ENCODE results near the gene TMPRSS2.
A peak's percentile ranks its signal among the peaks of the same experiment; 100 is the strongest.

The TMPRSS2 gene

GRCh38 chr21:41509733-41510132, 1.8 kb upstream of the TMPRSS2 start:
- DNase-seq, result no peak

GRCh38 chr21:41509145-41509496, 1.2 kb upstream of the TMPRSS2 start:
- no peak for DNase-seq

DNA sequence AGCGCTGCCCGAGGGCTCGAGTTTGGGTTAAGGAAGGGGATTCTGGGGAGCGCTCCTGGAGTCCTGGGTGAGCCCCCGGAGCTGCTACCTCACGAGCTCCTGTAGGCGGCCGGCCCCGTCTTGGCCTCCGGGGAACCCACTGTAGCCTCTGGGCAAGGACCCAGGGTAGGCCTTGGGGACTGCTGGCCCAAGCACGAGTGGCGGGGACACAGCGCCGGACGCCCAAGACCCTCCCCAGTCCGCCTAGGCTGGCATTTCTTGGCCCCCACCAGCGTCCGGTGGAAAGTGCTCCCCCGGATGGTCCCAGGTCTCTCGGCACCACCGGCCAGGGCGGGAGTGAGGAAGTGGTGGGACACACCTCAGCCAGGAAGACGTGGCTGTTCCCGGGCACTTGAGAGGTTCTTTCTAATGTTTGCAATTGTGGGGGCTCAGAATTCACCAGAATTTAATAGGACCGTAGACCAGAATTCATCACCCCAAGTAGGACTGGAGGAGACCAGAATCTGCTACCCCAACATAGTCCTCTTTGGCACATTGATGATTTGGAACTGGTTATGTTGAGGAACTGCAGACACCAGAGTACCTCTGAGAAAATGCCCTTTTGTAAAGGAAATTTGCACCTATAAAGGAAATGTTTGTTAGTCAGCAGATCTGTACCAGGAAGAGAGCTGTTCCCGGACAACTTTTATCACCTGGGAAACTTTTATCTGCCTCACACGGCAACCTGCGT, 622 bp upstream of the TMPRSS2 start:
- no peak for DNase-seq

DNA sequence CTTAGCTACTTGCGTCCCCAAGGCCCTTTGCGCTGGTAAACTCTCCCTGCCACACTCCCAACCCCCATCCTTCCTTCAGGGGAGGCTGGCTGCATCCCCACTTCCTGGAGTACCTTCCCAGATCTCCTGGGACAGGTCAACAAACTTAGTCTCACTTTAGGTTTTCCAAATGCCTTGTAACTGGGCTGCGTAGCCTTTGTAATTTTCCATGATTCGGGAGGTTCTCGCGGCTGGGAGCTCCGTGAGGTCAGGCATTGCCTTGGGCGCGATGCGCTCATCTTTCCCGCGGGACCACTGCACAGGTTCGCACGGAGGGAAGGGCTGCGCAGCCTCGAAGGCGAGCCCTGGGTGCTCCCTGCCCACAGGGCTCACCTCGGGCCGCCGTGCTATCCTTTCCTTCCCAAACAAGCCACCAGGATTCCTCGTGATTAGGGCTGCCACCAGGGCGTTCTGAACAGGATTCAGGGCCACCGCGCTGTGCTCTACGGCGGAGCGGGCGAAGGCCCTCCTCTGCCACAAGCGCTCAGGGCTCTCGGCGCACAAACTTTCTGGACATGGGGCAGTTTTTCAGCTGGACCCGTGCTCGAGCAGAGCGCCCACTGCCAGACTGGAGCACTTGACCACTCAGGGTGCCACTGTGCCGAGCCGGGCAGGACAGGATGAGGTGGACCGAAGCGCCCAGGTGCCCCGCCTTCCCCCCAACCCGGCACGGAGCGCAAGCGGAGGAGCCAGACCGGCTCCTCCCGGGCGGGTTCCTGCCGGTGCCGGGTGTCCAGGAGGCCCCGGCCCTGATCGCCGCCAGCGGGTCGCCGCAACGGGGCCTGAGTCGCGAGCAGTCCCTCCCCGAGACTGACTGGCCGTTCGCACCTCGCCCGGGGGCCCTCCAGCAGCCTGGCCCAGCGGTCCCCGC, 1.1 kb downstream of the TMPRSS2 start:
- no peak for DNase-seq

DNA sequence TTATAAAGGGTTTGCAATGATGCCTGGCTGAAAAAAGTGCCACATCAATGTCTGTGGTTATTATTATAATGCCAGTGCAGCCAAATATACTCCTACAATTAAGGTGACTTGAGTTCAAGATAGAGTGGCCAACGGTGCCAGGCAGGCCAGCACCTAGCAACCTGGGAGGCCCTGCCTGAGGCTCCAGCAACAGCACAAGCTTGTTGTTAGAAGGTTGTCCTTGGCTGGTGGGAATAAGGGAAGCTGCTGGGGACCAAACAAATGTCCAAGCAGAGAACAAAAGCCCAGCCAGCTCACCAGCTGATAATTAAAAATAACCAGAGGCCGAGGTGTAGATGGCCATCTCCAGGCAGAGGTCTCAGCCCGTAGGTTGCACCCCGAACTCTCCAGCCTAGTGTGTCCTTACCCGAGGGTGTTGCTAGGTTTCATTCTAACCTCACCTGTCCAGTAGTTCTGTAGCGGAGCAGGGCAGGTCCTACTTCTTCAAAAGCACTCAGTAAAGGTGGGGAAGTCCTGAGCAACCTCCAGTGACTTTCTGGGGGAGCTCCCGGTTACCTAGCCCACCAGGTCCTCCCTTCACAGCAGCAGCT, 1.9 kb downstream of the TMPRSS2 start:
- no peak for DNase-seq

DNA sequence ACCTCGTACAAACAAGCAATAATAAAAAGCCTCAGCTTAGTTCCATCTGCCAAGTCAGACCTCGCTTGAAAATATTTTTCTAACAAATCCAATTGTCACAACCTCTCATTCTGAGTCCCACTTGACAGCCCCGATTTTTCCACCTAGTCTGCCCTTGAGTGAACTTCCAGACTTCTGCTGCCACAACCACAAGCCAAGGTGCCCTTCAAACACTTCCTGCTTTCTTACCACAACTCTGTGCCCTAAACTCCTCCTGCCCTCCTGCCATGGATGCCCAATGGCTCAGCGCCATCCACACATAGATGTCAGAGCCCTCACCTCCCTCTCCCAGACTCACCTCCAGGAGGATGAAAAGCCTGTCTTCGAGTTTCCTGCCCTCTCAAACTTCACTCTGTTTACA, 3.9 kb downstream of the TMPRSS2 start:
- no peak for DNase-seq

GRCh38 chr21:41503331-41503730, 4.6 kb downstream of the TMPRSS2 start:
- no peak for DNase-seq

DNA sequence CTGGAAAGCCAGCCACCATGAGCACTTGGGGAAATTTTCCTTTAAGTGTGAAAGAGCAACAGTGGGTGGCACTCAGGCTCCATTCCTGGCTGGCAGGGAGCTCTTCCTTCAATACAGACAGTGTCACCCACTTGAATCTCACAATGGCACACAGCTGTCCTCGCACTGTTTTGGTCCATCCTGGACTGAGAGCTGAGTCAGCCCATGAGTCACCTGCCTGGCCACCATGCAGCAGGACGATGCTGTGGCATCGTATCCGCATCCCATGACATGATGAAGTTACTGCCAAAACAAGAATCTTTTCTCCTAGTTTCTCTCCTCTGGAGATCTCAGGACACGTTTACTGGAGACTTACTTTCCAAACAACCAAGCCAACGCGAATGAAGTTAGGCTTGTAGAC, 6.0 kb downstream of the TMPRSS2 start:
- DNase-seq, result no peak

DNA sequence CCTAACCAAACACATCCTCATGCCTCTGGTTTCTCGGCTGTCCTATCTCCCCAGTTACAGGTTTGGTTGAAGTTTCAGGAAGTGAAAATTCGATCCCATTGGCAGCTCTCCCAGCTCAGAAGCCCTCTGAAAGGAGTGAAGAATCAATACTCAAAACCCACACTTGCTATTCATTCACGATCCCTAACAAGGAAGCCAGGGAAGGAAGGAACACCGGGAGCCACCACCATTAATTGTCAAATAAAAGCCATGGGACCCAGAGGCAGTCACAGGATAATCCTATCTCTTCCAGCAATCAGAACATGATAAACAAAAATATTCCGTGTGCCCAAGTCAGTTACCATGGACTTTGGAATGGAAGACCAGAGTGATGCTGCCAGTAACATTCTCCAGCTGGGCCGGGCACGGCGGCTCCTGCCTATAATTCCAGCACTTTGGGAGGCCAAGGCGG, 7.0 kb downstream of the TMPRSS2 start:
- DNase-seq, result no peak

DNA sequence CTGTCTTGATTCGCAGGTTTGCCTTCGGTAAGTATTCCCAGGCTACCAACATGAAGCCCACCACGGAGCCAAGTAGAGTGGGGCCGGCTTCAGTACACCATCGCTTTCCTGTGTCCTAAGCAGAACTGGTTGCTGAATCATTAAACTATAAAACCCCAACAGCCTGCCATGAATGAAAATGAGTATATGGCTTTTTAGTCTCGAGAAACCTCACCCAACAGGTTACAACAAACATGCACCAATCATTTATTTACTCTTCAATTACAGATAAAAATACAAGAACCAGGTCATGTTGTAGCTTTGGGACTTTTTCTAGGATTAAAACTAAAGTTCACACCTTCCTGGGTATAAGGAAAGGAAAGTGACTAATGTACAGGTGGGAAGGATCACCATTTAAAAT, 7.6 kb downstream of the TMPRSS2 start:
- no peak for DNase-seq

DNA sequence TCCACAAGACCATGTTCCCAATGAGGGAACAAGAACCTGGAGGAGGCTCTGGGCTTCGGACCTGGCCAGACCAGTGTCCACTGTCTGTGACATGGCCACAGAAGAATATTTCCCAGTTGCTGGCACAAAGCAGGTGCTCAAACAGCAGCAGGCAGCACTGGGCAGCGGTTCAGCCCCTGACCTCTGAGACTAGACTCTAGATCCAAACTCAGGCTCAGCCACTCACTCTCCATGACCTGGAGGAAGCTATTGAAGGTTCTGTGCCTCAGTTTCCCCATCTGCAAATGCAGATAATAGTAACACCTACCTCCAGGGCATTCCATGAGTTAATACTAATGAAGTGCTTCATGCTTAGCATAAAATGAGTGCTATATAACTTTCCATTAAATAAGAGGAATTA, 8.0 kb downstream of the TMPRSS2 start:
- DNase-seq, result no peak

DNA sequence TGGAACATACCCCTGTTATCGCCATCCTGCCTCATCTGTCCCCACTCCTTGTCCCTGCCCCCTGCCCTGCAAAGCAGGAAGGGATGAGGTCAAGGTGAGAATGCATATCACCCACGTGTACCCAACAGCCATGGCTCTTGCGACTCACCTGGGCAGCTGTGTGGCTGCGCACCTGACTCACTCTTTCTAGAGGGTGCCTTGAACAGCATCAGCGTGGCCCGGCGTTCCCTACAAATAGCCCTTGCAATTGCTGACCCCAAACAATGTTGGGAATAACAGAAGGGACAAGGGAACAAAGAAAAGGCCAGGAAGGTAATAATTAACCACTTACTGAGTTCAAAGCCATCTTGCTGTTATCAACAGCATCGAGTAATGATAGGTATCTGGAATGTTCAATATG, 10.2 kb downstream of the TMPRSS2 start:
- no peak for DNase-seq

GRCh38 chr21:41497008-41497407, 10.9 kb downstream of the TMPRSS2 start:
- DNase-seq, result no peak

DNA sequence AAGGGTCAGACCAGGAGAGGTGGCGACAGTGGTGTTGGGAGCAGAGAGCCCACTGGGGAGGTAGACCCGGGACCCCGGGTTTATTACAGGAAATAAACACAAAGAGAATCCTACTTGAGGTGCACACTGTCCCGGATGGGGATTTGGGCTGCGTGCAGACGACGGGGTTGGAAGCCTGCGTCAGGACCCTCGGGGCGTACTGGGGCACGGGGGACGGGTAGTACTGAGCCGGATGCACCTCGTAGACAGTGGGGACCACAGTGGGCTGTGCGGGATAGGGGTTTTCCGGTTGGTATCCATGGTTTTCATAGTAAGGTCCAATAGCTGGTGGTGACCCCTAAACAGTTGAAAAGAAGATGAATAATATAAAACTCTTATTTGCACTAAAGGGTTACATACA, 13.7 kb downstream of the TMPRSS2 start:
- no peak for DNase-seq

GRCh38 chr21:41491412-41491811, 16.5 kb downstream of the TMPRSS2 start:
- DNase-seq, result no peak

DNA sequence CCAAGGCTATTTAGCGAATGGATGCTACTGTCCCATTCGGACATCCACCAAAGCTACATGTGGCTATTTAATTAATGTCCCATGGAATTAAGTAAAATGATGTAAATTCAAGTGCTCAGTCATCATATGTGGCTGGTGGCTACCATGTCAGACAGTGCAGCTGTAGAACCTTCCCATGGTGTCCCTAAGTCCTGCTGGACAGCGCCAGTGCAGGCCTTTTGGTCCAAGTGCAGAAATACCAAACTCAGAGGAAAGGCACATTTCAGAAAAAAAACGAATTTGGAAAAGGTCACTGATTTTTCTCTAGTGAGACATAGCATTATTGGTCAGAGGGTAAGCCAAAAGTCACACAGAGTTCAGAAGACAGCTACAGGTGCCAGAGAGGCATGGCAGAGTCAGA, 17.6 kb downstream of the TMPRSS2 start:
- no peak for DNase-seq

GRCh38 chr21:41489329-41489728, 18.6 kb downstream of the TMPRSS2 start:
- no peak for DNase-seq

GRCh38 chr21:41488080-41488479, 19.9 kb downstream of the TMPRSS2 start:
- DNase-seq, result no peak

- DNase-seq, result no peak
These were observed 20.9 kb downstream of the TMPRSS2 start for GRCh38 chr21:41487082-41487481.

GRCh38 chr21:41483973-41484372, 24.0 kb downstream of the TMPRSS2 start:
- no peak for DNase-seq

DNA sequence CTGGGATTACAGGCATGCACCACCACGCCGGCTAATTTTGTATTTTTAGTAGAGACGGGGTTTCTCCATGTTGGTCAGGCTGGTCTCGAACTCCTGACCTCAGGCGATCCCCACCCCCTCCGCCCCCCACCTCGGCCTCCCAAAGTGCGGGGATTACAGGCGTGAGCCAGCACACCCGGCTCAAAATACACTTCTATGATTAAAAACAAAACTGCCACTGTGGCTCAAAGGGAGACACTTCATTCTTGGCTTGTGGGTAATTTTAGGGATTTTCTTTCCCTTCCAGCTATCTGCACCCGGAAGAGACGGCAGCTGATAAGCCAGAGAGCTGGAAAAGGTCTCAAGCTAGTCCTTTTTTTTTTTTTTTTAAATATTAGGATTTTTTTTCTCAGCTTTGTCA, 24.5 kb downstream of the TMPRSS2 start:
- no peak for DNase-seq

DNA sequence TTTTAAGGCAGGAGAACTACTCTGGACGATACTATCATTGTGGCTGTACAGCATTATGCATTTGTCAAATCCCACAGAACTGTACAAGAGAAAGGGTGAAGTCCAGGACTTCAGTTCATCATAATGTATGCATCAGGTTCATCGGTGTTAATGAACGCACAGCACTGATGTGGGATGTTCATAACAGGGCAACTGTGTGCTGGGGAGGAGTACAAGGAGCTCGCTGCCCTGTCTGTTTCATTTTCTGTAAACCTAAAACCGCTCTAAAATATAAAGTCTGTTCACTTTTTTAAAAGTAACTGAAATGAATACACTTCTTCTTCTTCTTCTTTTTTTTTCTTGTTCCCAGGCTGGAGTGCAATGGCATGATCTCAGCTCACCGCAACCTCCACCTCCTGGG, 25.0 kb downstream of the TMPRSS2 start:
- no peak for DNase-seq

DNA sequence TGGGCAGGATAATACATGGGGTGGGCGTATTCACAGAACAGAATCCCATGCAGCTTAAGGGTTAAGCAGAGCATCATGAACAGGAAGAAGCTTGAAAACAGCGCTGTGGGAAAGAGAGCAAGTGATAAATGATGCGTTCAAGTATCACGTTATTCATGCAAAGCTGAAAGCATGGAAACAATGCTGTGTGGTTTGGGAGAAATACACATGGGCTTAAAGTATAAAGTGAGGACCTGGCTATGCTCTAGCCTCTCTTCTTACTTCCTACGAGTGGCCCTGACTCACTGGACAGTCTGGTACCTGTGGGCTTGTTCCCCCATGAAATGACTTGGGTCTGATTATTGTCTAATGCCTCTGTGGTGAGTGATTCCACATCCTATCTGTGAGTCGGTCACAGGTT, 25.7 kb downstream of the TMPRSS2 start:
- peak; percentile 58 for DNase-seq

DNA sequence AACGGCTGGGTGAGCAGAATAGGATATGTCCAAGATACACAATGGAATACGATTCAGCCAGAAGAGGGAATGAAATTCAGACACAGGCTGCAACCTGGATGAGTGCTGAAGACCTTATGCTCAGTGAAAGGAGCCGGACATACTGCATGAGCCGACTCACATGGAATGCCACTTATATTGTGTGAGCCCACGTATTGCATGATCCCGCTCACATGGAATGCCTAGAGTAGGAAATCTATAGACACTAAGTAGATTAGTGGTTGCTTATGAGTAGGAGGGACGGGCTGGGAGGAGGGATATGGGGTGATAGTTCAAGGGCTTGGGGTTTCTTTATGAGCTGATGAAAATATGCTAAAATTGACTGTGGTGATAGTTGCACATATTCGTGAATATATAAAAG, 26.8 kb downstream of the TMPRSS2 start:
- DNase-seq, result peak; percentile 83

Measured in fibroblast of skin of back (primary cell).